H1 (cell line): ENCODE measurements around the gene NELL1. TPM values are rescaled to one million over a fixed set of nuclear protein-coding genes. Genes with fewer than 3 reads are reported as not detected.

ENCODE experiments used
- CTCF ChIA-PET: fragments of 300-600 bp; sonication (Branson Sonifier 250); formaldehyde crosslinking; loops from one replicate; lab custom pipeline; 2021; ENCODE audit not compliant: partially characterized antibody; lab: Charles Lee
- POLR2A ChIA-PET: fragments of 300-600 bp; sonication (Branson Sonifier 250); formaldehyde crosslinking; loops from one replicate; lab custom pipeline; 2021; ENCODE audit warnings: inconsistent platforms; ENCODE audit not compliant: partially characterized antibody; lab: Charles Lee
- DNase-seq, 2 experiments: peaks; one replicate each; pipeline versions ENCODE4 v3.0.0 to v3.0.0-alpha.2; 2010 to 2022; ENCODE audit warnings: low spot score in 2 of 2, low read depth in 1 of 2, mixed read lengths in 1 of 2
- FAIRE-seq: peaks from 2 replicates; lab custom pipeline; 2011; peaks lifted over from hg19 to GRCh38; lab: Jason Lieb, UNC
- H2AFZ ChIP-seq: 2 replicates; pipeline ENCODE4 v1.8.1; 2012; ENCODE audit warnings: low read length, inconsistent platforms
- H2AK5ac ChIP-seq: 2 replicates; pipeline ENCODE4 v1.6.1; 2013; ENCODE audit warnings: low read depth, low read length
- H2BK120ac ChIP-seq: replicated peaks from 2 replicates; pipeline ENCODE3; 2013; ENCODE audit warnings: low read depth, low read length, inconsistent platforms
- H2BK12ac ChIP-seq: 2 replicates; pipeline ENCODE4 v1.6.1; 2013; ENCODE audit warnings: low read depth, low read length
- H2BK15ac ChIP-seq: 2 replicates; pipeline ENCODE4 v1.6.1; 2013; ENCODE audit warnings: low read length
- H2BK20ac ChIP-seq: 2 replicates; pipeline ENCODE4 v1.6.1; 2013; ENCODE audit warnings: low read length
- H2BK5ac ChIP-seq: 2 replicates; pipeline ENCODE4 v1.6.1; 2013; ENCODE audit warnings: low read depth, low read length
- H3K14ac ChIP-seq: 2 replicates; pipeline ENCODE4 v1.6.1; 2013; ENCODE audit warnings: inconsistent platforms; ENCODE audit not compliant: insufficient read length
- H3K18ac ChIP-seq: 2 replicates; pipeline ENCODE4 v1.6.1; 2013; ENCODE audit warnings: low read length; ENCODE audit errors: extremely low read depth
- H3K23ac ChIP-seq: 2 replicates; pipeline ENCODE4 v1.6.1; 2013; ENCODE audit warnings: inconsistent platforms; ENCODE audit not compliant: insufficient read length
- H3K23me2 ChIP-seq: 2 replicates; pipeline ENCODE4 v1.6.1; 2013; ENCODE audit warnings: low read depth, low read length
- H3K27ac ChIP-seq: 2 replicates; pipeline ENCODE4 v1.6.1; 2011; ENCODE audit warnings: low read depth, low read length, inconsistent platforms
- H3K27me3 ChIP-seq, 4 experiments: replicated peaks in 1 of 4; 1 replicate in 1 of 4; 2 replicates in 3 of 4; pipeline versions ENCODE4 v1.6.1 to v1.8.1; 2011 to 2013; ENCODE audit warnings: low read length in 3 of 4, mild to moderate bottlenecking in 3 of 4, inconsistent platforms in 2 of 4, mixed read lengths in 2 of 4, moderate library complexity in 1 of 4; ENCODE audit not compliant: control insufficient read depth in 3 of 4, insufficient read depth in 3 of 4; ENCODE audit errors: extremely low read depth in 1 of 4
- H3K36me3 ChIP-seq, 4 experiments: 2 replicates each; pipeline versions ENCODE4 v1.6.1 to v1.8.1; 2011 to 2013; ENCODE audit warnings: mild to moderate bottlenecking in 4 of 4, low read length in 3 of 4, moderate library complexity in 2 of 4, control low read depth in 1 of 4, inconsistent platforms in 1 of 4; ENCODE audit not compliant: insufficient read depth in 4 of 4, control insufficient read depth in 2 of 4
- H3K4ac ChIP-seq: replicated peaks from 2 replicates; pipeline ENCODE3; 2013; ENCODE audit warnings: low read length, low read depth, mixed read lengths, inconsistent platforms; ENCODE audit not compliant: insufficient read length
- H3K4me1 ChIP-seq, 4 experiments: replicated peaks in 1 of 4; 1 replicate in 1 of 4; 2 replicates in 3 of 4; pipeline versions ENCODE4 v1.6.1 to v1.8.1; 2011 to 2013; ENCODE audit warnings: low read length in 3 of 4, inconsistent platforms in 2 of 4, mixed read lengths in 1 of 4; ENCODE audit not compliant: insufficient read depth in 4 of 4, control insufficient read depth in 3 of 4
- H3K4me2 ChIP-seq, 2 experiments: 2 replicates each; pipeline versions ENCODE4 v1.6.1 to v1.8.1; 2011 to 2013; ENCODE audit warnings: low read depth in 2 of 2, low read length in 2 of 2, control low read depth in 1 of 2, inconsistent platforms in 1 of 2, mild to moderate bottlenecking in 1 of 2; ENCODE audit not compliant: insufficient read depth in 1 of 2
- H3K4me3 ChIP-seq, 4 experiments: fragments of 200-600, 300-600 bp in 1 of 4; sonication (generic), shearing (Covaris generic), sonication (Bioruptor Twin) in 1 of 4; 2 replicates each; pipeline versions ENCODE4 v1.5.1 to v1.8.1; 2011 to 2016; ENCODE audit warnings: low read length in 4 of 4, low read depth in 3 of 4, control low read depth in 2 of 4, inconsistent platforms in 2 of 4, mild to moderate bottlenecking in 2 of 4, mixed read lengths in 1 of 4, moderate library complexity in 1 of 4; ENCODE audit not compliant: insufficient read depth in 2 of 4; ENCODE audit errors: extremely low read depth in 1 of 4
- H3K56ac ChIP-seq: replicated peaks from 2 replicates; pipeline ENCODE3; 2013; ENCODE audit warnings: low read depth, mild to moderate bottlenecking, mixed read lengths, low read length, inconsistent platforms; ENCODE audit not compliant: insufficient read length
- H3K79me1 ChIP-seq: 2 replicates; pipeline ENCODE4 v1.6.1; 2013; ENCODE audit warnings: low read depth, low read length, control low read depth
- H3K79me2 ChIP-seq, 2 experiments: 2 replicates each; pipeline versions ENCODE4 v1.6.1 to v1.8.1; 2012 to 2013; ENCODE audit warnings: low read length in 2 of 2, mild to moderate bottlenecking in 2 of 2, inconsistent platforms in 1 of 2; ENCODE audit not compliant: insufficient read depth in 2 of 2, control insufficient read depth in 1 of 2
- H3K9ac ChIP-seq, 4 experiments: replicated peaks in 1 of 4; 1 replicate in 1 of 4; 2 replicates in 3 of 4; pipeline versions ENCODE4 v1.6.1 to v1.8.1; 2011 to 2013; ENCODE audit warnings: low read depth in 3 of 4, low read length in 3 of 4, control low read depth in 2 of 4, mild to moderate bottlenecking in 2 of 4, moderate library complexity in 2 of 4, inconsistent platforms in 1 of 4; ENCODE audit errors: extremely low read depth in 1 of 4
- H3K9me3 ChIP-seq, 2 experiments: 2 replicates each; pipeline versions ENCODE4 v1.6.1 to v1.8.1; 2012 to 2013; ENCODE audit warnings: mild to moderate bottlenecking in 2 of 2, moderate library complexity in 2 of 2, control low read depth in 1 of 2, inconsistent platforms in 1 of 2, low read depth in 1 of 2, low read length in 1 of 2, mixed read lengths in 1 of 2; ENCODE audit not compliant: insufficient read depth in 2 of 2
- H4K20me1 ChIP-seq, 2 experiments: replicated peaks in 1 of 2; 2 replicates each; pipeline versions ENCODE3 to v1.8.1; 2011 to 2013; ENCODE audit warnings: inconsistent platforms in 2 of 2, low read length in 2 of 2, mild to moderate bottlenecking in 1 of 2; ENCODE audit not compliant: insufficient read depth in 2 of 2, control insufficient read depth in 1 of 2
- H4K5ac ChIP-seq: 2 replicates; pipeline ENCODE4 v1.6.1; 2013; ENCODE audit warnings: low read length, low read depth, mixed read lengths, inconsistent platforms; ENCODE audit not compliant: insufficient read length
- H4K8ac ChIP-seq: 2 replicates; pipeline ENCODE4 v1.8.0; 2013; ENCODE audit warnings: mild to moderate bottlenecking, moderate library complexity, low read length, inconsistent platforms; ENCODE audit not compliant: insufficient read depth; ENCODE audit errors: extremely low read depth
- H4K91ac ChIP-seq: replicated peaks from 2 replicates; pipeline ENCODE3; 2013; ENCODE audit warnings: low read length, mixed read lengths, inconsistent platforms; ENCODE audit not compliant: insufficient read length
- ATF3 ChIP-seq: IDR thresholded peaks from 2 replicates; pipeline ENCODE4 v1.6.1; 2011; ENCODE audit warnings: low read depth, mild to moderate bottlenecking, low read length; ENCODE audit not compliant: insufficient read depth
- BRCA1 ChIP-seq: IDR thresholded peaks from 2 replicates; pipeline ENCODE4 v1.6.1; 2012; ENCODE audit warnings: low read depth, low read length, improper control_type of control experiment
- CBX8 ChIP-seq: fragments of 300-800, 300-1000 bp; sonication (generic); IDR thresholded peaks from 2 replicates; pipeline ENCODE4 v1.7.1; 2016; ENCODE audit warnings: low read depth, low read length, borderline replicate concordance
- CREB1 ChIP-seq: IDR thresholded peaks from 2 replicates; pipeline ENCODE4 v1.6.1; 2012; ENCODE audit warnings: inconsistent platforms
- EP300 ChIP-seq, 2 experiments: IDR thresholded peaks; 1 replicate in 1 of 2; 2 replicates in 1 of 2; pipeline ENCODE4 v1.6.1; 2011 to 2012; ENCODE audit warnings: low read depth in 2 of 2, low read length in 2 of 2, mild to moderate bottlenecking in 2 of 2, borderline replicate concordance in 1 of 2, inconsistent platforms in 1 of 2, moderate library complexity in 1 of 2
- KDM1A ChIP-seq: fragments of 200-600, 300-600 bp; sonication (generic); IDR thresholded peaks from 2 replicates; pipeline ENCODE4 v1.7.1; 2016; ENCODE audit warnings: mild to moderate bottlenecking, low read length, borderline replicate concordance
- NANOG ChIP-seq: IDR thresholded peaks from 2 replicates; pipeline ENCODE4 v1.6.1; 2011; ENCODE audit warnings: low read length, low read depth, mild to moderate bottlenecking, inconsistent platforms; ENCODE audit not compliant: insufficient read depth, poor library complexity, severe bottlenecking
- POLR2AphosphoS5 ChIP-seq: IDR thresholded peaks from 2 replicates; pipeline ENCODE4 v1.6.1; 2011; ENCODE audit warnings: low read depth, low read length
- POU5F1 ChIP-seq: IDR thresholded peaks from 2 replicates; pipeline ENCODE4 v1.6.1; 2011; ENCODE audit warnings: low read depth, mild to moderate bottlenecking, low read length, moderate library complexity
- YY1 ChIP-seq: IDR thresholded peaks from 2 replicates; pipeline ENCODE4 v1.6.1; 2011; ENCODE audit warnings: low read depth, mild to moderate bottlenecking, low read length
- WGBS, 2 experiments: shearing (Covaris generic) in 1 of 2; methylation state at CpG; one replicate each; pipeline versions ENCODE4 v1.1.6 to v1.1.7; 2013 to 2015; ENCODE audit warnings: low lambda C conversion rate in 2 of 2, mixed read lengths in 2 of 2, inconsistent platforms in 1 of 2, low coverage in 1 of 2, missing lambda C conversion rate in 1 of 2; ENCODE audit not compliant: insufficient replicate concordance in 2 of 2, insufficient coverage in 1 of 2, insufficient read length in 1 of 2; ENCODE audit errors: extremely low coverage in 1 of 2, missing lambda C conversion rate in 1 of 2; 5-methylcytosine and 5-hydroxymethylcytosine counted together
- polyA plus RNA-seq, 7 experiments: library from polyadenylated mRNA; depleted of rRNA in 3 of 7; stranded (reverse) in 5 of 7; unstranded in 2 of 7; fragments of >200 nt in 5 of 7; fragments of 200-250 nt in 2 of 7; gene quantifications; 1 replicate in 5 of 7; 2 replicates in 1 of 7; 4 replicates in 1 of 7; pipeline versions ENCODE4 v1.2.1 to v1.2.3, GENCODE V29; 2011 to 2013; ENCODE audit warnings: missing spikeins in 2 of 7, mixed read lengths in 2 of 7
- total RNA-seq: library from RNA; stranded (reverse); fragmentation: NEBNext Ultra II Directional; extraction: Animal tissue kit (Norgen Biotek cat#: 25700); gene quantifications from 2 replicates; pipeline ENCODE4 v1.2.1, GENCODE V29; 2021

The NELL1 gene
- total and polyA plus RNA-seq, 2 of the 8 experiments (the other 6 are each of a cell fraction or from before 2014, with no cell fraction given): 0.21 TPM; not detected in 1

GRCh38 chr11:21556926-21557325 lies 887.5 kb downstream of the NELL1 start:
- CTCF ChIA-PET: interaction anchor here (1.8 kb wide), 1 partner anchor 25 kb away, joined by 4 read pairs; no protein-coding TSS in a partner anchor
- no peaks in the 10 kb centered on the region; a peak in 1 of 7 replicates for H3K4me1 ChIP-seq

More at GRCh38 chr11:21556926-21557325, 887.5 kb downstream of the NELL1 start:
- H3K4me3 ChIP-seq: no peak overlapping the region
- no peak overlapping the region for H2AFZ ChIP-seq
- DNase-seq: no peak
- no peak overlapping the region for H3K14ac ChIP-seq
- no peaks in the 10 kb centered on the region for H3K79me2 ChIP-seq
- no peak overlapping the region for H3K23ac ChIP-seq
- H2BK5ac ChIP-seq: no peak overlapping the region
- no peak overlapping the region for H4K8ac ChIP-seq
- H2BK20ac ChIP-seq: no peak overlapping the region
- no peaks in the 10 kb centered on the region for H4K20me1 ChIP-seq
- POLR2A ChIA-PET: no interaction called here
- H3K36me3 ChIP-seq: no peaks in the 10 kb centered on the region
- no peaks in the 10 kb centered on the region for H3K23me2 ChIP-seq
- H3K4me2 ChIP-seq: no peak overlapping the region
- WGBS, 2 experiments: 85% methylated on average over 3 of the region's 3 CpGs; no CpG with 5 or more reads in 1 of the 2 experiments
- no peak overlapping the region for H3K4ac ChIP-seq
- no peak overlapping the region for H2BK15ac ChIP-seq
- no peak overlapping the region for H4K91ac ChIP-seq
- no peak overlapping the region for H2AK5ac ChIP-seq
- no peak overlapping the region for H3K56ac ChIP-seq
- H3K27ac ChIP-seq: no peak overlapping the region
- H3K9ac ChIP-seq: no peak overlapping the region
- FAIRE-seq: no peak
- H3K9me3 ChIP-seq: no peaks in the 10 kb centered on the region
- H4K5ac ChIP-seq: no peak overlapping the region
- H3K79me1 ChIP-seq: no peaks in the 10 kb centered on the region
- H2BK12ac ChIP-seq: no peak overlapping the region
- H3K27me3 ChIP-seq: no peaks in the 10 kb centered on the region
- no peak overlapping the region for H3K18ac ChIP-seq
- TF ChIP-seq NANOG: no peak
- TF ChIP-seq ATF3: no peak
- TF ChIP-seq BRCA1: no peak
- no peak for TF ChIP-seq POU5F1
- no peak for TF ChIP-seq EP300 (IDR thresholded peaks at IDR 0.05; ENCODE audit: borderline replicate concordance in 1 of 2, low read depth in 2 of 2, low read length in 2 of 2)
- no peak for TF ChIP-seq KDM1A
- TF ChIP-seq CREB1: no peak
- no peak for TF ChIP-seq CBX8
- TF ChIP-seq POLR2AphosphoS5: no peak
- TF ChIP-seq YY1: no peak
- TF ChIP-seq, all 59 proteins: peak for 0
- no peak overlapping the region for H2BK120ac ChIP-seq
